ENCODE results near the gene SNCA. TPM values are rescaled to one million over a fixed set of nuclear protein-coding genes. Genes with fewer than 3 reads are reported as not detected.

The SNCA gene
- total RNA-seq, 1 experiment from 2014 or later: 6.0 TPM

DNA sequence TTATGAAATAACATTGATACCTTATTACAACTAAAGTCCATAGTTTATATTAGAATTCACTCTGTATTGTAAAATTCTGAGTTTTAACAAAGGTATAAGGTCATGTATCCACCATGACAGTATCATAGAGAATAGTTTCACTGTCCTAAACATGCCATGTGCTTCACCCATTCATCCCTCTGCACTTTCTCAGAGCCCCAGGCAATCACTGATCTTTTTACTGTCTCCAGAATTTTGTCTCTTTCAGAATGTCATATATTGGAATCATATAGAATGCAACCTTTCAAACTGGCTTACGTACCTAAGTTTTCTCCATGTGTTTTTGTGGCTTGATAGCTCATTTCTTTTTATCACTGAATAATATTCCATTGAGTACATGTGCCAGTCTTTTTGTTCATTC lies 33.9 kb downstream of the SNCA start:
- no TSS peak for BruUV-seq (replicated peaks)
- Histone ChIP-seq H3K4me3 (ENCODE audit: low read depth in 2 of 2, low read length in 2 of 2) (no peak overlapping the region), H3K36me3 (ENCODE audit: control insufficient read depth, insufficient read depth, low read length) (no peaks in the 10 kb centered on the region), H3K4me1 (ENCODE audit: control insufficient read depth, insufficient read depth, low read length) (no peaks in the 10 kb centered on the region), H3K9me3 (ENCODE audit: control insufficient read depth, insufficient read depth, low read depth, low read length) (no peaks in the 10 kb centered on the region), H3K27me3 (ENCODE audit: control insufficient read depth, insufficient read depth, low read length) (no peaks in the 10 kb centered on the region), H3K27ac (ENCODE audit: low read length) (no peak overlapping the region)
- TF ChIP-seq POLR2AphosphoS5 (IDR thresholded peaks at IDR 0.05; ENCODE audit: low read depth, low read length): no peak
- in situ Hi-C loops (cut with HindIII; ENCODE audit: low pct_unique_long_range_greater_than_20kb, low sequenced_read_pairs) (no loop called here), intact Hi-C loops (cut with micrococcal nuclease; ENCODE audit: unreplicated experiment) (no loop called here)
- CTCF ChIA-PET: no interaction called here
- POLR2A ChIA-PET: no interaction called here
- DNase-seq (ENCODE audit: low read depth, low spot score): no peak
- no peak for ATAC-seq

DNA sequence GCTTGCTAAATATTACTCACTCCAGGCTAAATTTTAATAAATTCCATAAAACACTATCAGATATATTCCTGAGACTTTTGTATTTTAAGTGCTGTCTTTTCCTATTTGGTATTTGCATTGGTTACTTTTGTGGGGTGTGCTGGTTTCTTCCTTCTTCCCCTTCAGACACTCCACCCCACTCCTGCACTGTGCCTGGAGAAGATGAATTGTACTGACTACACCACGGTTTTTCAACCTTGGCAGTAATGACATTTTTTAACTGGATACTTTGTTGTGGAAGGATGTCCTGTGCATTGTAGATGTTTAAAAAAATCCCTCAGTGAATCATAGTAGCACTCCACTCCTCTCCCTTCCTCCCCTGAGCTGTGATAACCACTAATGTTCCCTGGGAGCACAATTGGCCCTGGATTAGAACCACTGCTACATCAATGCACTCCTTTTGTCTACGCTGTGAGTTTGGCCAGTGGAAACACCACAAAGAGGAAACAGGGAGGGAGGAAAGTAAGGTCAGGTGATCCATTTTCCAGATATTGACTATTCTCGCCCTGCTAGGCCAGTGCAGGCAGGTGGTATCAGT lies 36.3 kb downstream of the SNCA start:
- ATAC-seq (no peak), DNase-seq (ENCODE audit: low read depth, low spot score) (no peak)
- in situ Hi-C loops (cut with HindIII; ENCODE audit: low pct_unique_long_range_greater_than_20kb, low sequenced_read_pairs): no loop called here
- Histone ChIP-seq H3K36me3 (ENCODE audit: control insufficient read depth, insufficient read depth, low read length) (no peaks in the 10 kb centered on the region), H3K27ac (ENCODE audit: low read length) (no peak overlapping the region), H3K4me3 (ENCODE audit: low read depth in 2 of 2, low read length in 2 of 2) (no peak overlapping the region), H3K4me1 (ENCODE audit: control insufficient read depth, insufficient read depth, low read length) (no peaks in the 10 kb centered on the region), H3K9me3 (ENCODE audit: control insufficient read depth, insufficient read depth, low read depth, low read length) (no peaks in the 10 kb centered on the region), H3K27me3 (ENCODE audit: control insufficient read depth, insufficient read depth, low read length) (no peaks in the 10 kb centered on the region)
- ChIA-PET POLR2A (no interaction called here), CTCF (no interaction called here)
- BruUV-seq (replicated peaks): no TSS peak
- intact Hi-C loops (cut with micrococcal nuclease; ENCODE audit: unreplicated experiment): no loop called here
- no peak for TF ChIP-seq TCF7L2 (IDR thresholded peaks at IDR 0.05; ENCODE audit: low read depth, low read length)
- TF ChIP-seq, protein P1, sequence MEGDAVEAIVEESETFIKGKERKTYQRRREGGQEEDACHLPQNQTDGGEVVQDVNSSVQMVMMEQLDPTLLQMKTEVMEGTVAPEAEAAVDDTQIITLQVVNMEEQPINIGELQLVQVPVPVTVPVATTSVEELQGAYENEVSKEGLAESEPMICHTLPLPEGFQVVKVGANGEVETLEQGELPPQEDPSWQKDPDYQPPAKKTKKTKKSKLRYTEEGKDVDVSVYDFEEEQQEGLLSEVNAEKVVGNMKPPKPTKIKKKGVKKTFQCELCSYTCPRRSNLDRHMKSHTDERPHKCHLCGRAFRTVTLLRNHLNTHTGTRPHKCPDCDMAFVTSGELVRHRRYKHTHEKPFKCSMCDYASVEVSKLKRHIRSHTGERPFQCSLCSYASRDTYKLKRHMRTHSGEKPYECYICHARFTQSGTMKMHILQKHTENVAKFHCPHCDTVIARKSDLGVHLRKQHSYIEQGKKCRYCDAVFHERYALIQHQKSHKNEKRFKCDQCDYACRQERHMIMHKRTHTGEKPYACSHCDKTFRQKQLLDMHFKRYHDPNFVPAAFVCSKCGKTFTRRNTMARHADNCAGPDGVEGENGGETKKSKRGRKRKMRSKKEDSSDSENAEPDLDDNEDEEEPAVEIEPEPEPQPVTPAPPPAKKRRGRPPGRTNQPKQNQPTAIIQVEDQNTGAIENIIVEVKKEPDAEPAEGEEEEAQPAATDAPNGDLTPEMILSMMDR (IDR thresholded peaks at IDR 0.05): no peak
- TF ChIP-seq POLR2AphosphoS5 (IDR thresholded peaks at IDR 0.05; ENCODE audit: low read depth, low read length): no peak
- no peak for TF ChIP-seq SIN3A (IDR thresholded peaks at IDR 0.05; ENCODE audit: borderline replicate concordance, insufficient read depth, low read depth, low read length)
- TF ChIP-seq, protein P2, sequence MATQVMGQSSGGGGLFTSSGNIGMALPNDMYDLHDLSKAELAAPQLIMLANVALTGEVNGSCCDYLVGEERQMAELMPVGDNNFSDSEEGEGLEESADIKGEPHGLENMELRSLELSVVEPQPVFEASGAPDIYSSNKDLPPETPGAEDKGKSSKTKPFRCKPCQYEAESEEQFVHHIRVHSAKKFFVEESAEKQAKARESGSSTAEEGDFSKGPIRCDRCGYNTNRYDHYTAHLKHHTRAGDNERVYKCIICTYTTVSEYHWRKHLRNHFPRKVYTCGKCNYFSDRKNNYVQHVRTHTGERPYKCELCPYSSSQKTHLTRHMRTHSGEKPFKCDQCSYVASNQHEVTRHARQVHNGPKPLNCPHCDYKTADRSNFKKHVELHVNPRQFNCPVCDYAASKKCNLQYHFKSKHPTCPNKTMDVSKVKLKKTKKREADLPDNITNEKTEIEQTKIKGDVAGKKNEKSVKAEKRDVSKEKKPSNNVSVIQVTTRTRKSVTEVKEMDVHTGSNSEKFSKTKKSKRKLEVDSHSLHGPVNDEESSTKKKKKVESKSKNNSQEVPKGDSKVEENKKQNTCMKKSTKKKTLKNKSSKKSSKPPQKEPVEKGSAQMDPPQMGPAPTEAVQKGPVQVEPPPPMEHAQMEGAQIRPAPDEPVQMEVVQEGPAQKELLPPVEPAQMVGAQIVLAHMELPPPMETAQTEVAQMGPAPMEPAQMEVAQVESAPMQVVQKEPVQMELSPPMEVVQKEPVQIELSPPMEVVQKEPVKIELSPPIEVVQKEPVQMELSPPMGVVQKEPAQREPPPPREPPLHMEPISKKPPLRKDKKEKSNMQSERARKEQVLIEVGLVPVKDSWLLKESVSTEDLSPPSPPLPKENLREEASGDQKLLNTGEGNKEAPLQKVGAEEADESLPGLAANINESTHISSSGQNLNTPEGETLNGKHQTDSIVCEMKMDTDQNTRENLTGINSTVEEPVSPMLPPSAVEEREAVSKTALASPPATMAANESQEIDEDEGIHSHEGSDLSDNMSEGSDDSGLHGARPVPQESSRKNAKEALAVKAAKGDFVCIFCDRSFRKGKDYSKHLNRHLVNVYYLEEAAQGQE (IDR thresholded peaks at IDR 0.05; ENCODE audit: insufficient read depth in 1 of 2, low read depth in 2 of 2, low read length in 1 of 2): no peak

DNA sequence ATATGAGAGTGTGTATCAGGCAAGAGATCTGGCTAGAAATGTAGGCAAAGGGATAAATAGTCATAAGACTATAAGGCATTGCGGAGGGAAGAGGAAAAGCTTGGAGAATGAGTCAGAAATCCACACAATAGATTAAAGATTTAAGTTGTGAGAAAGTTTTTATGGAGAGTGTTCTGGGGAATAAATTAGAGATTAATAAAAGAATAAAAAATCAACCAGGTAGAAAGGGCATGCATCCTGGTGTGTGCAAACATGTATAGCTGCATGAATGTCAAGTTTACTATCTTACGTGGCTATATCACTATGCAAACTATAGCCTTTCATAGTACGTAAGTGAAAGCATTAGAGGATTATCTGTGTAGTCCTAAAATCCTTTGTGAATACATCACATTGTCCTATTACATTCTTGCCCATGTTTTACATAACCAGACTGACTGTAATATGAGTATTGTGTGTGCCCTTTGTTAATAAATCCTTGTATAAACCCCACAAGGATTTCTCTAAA lies 36.9 kb downstream of the SNCA start:
- in situ Hi-C loops (cut with HindIII; ENCODE audit: low pct_unique_long_range_greater_than_20kb, low sequenced_read_pairs): no loop called here
- no peak for TF ChIP-seq SIN3A (IDR thresholded peaks at IDR 0.05; ENCODE audit: borderline replicate concordance, insufficient read depth, low read depth, low read length)
- TF ChIP-seq TCF7L2 (IDR thresholded peaks at IDR 0.05; ENCODE audit: low read depth, low read length): no peak
- TF ChIP-seq POLR2AphosphoS5 (IDR thresholded peaks at IDR 0.05; ENCODE audit: low read depth, low read length): no peak
- TF ChIP-seq, protein P1 (IDR thresholded peaks at IDR 0.05): no peak
- TF ChIP-seq, protein P2 (IDR thresholded peaks at IDR 0.05; ENCODE audit: insufficient read depth in 1 of 2, low read depth in 2 of 2, low read length in 1 of 2): no peak
- no peaks in the 10 kb centered on the region for H3K36me3 ChIP-seq (ENCODE audit: control insufficient read depth, insufficient read depth, low read length)
- ChIA-PET POLR2A (no interaction called here), CTCF (no interaction called here)
- intact Hi-C loops (cut with micrococcal nuclease; ENCODE audit: unreplicated experiment): no loop called here
- H3K4me3 ChIP-seq (ENCODE audit: low read depth in 2 of 2, low read length in 2 of 2): no peak overlapping the region
- DNase-seq (ENCODE audit: low read depth, low spot score) (no peak), ATAC-seq (no peak)
- H3K9me3 ChIP-seq (ENCODE audit: control insufficient read depth, insufficient read depth, low read depth, low read length): no peaks in the 10 kb centered on the region
- no peaks in the 10 kb centered on the region for H3K4me1 ChIP-seq (ENCODE audit: control insufficient read depth, insufficient read depth, low read length)
- H3K27ac ChIP-seq (ENCODE audit: low read length): no peak overlapping the region
- BruUV-seq (replicated peaks): no TSS peak
- H3K27me3 ChIP-seq (ENCODE audit: control insufficient read depth, insufficient read depth, low read length): no peaks in the 10 kb centered on the region

Data from Panc1 (cell line).